ENCODE results near the gene GABBR2.

GABBR2 gene

DNA sequence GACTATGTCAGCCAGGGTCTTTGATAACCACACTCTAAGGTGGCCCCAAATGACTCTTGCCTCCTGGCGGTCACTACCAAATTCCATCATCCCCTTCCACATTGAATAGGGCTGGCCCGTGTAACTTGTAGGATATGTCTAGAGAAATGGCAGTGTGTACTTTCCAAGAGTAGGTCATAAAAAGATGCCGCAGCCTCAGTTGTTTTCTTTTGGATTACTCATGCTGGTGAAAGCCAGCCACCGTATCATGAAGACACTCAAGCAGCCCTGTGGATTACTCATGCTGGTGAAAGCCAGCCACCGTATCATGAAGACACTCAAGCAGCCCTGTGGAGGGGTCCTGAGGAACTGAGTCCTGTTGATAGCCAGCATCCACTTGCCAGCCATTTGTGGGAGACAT lies 281.2 kb downstream of the GABBR2 start:
- FAIRE-seq = no peak

DNA sequence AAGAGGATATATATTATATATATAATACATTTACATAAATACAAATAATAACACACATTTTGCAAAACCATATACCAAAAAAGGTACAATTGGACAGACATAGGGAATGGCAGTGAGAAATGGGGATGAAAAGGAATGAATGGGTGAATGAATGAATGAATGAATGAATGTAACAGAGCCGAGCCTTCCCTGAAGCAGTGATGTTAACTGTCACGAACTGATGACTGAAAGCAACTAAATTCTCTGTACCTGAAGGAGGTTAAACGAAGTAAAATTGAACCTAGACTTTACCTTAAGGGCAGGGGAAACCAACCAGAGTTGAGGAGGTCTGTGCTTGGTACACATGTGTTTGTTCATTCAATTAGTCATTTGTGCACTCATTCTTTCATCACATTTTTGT lies 283.7 kb downstream of the GABBR2 start:
- FAIRE-seq = no peak

DNA sequence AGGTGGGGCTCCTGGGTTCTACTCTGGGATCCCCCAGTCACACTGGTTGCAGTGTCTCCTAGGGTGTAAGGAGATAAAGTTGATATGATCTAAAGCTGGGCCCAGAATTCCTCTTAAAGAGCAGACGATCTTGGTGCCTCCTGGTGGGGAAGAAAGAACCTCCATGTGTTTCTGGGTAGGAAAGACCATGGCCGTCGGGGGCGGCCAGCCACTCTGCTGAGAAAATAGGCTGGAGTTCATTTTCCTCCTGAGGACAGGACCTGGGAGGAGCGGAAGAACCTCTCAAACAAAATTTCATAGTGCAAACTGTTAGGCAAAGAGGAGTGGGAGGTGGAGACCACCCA lies 289.5 kb downstream of the GABBR2 start:
- no peak for FAIRE-seq

DNA sequence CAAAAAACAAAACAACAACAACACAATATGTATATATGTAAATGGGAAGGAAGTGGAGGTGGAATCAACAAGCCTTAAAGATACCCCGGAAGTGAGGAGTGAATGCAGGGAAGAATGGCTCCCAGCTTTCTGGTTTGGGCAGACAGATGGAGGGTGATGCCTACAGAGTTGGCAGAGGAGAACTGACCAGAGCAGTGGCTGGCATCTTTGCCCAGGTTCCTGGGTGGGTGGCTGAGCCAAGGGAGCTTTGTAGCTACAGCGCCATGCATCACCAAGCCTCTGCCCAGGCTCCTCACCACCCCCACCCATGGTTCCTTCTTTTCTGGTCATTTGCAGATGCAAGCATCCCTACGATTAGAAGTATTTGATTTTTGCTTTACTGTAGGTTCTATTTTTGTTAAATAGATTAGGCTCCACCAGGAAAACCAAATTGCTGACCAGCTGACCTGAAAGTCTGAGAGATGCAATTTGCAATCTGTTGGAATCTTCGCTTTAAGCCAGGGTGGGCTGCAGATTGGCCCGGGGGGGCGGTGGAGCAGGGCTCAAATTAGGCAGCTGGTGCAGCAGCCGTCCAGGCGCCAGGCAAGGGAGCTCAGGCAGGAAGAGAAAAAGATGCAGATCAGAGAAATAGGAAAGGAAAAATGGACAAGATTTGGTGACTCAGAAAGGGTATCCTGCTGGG lies 290.0 kb downstream of the GABBR2 start:
- FAIRE-seq = no peak

DNA sequence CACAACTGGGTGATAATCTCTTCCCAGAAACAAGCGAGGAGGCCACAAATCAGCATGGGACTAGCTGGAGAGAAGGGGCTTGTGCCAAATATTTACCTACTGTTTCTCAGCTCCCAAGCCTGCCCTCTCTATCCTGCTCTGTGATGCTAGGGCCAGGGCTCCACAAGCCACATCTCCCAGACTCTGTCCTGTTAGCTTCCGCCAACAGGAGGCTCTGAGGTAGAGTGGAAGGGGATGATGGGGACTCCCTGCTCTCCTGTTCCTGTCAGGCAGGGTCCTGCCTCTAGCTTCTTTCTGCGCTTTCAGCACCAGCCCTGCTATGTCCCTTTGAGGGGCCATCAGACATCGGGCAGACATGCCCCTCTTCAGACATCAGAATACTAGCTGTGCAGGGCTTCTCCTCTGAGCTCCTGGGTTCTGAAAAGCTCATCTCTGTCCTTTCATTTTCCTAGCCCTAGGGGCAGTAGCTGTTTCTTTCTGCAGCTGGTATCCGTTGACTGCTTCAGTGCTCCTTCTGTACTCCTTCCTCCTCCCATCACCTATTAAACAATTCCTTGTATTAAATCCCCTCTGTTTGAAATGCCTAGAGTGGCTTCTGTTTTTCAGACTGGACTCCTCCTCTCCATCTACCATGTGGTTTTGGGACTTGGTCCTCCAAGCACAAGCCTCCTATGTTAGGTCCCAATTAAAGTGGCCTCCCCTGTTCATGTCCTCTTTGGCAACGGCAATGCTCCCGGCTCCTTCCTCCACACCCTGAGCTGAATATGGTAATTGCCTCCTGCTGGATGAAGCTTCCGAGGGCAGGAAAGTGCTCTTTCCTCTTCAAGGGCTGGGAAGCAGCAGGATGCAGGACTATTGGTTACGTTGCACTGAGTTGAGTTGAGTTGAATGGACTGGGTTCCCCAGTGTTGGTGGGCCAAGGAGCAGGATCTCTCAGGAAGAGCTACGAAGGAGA lies 292.2 kb downstream of the GABBR2 start:
- FAIRE-seq = no peak

DNA sequence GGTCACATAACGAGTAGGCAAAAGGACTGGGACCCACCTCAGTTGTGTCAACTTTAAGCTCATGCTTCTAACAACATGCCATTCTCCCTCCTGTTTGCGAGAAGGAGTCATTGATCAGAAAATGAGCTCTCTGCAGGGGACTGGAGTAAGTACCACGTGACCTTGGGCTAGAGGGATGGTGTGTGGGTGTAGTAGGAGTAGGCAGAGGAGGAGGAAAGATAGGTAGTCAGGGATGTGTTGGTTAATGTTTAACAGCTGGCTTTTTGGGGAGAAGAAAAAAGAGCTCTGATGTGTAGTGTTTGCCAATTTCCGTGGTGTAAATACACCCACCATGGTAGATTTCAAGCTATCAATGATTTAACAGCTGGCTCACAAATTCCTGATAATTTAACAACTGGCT lies 293.0 kb downstream of the GABBR2 start:
- FAIRE-seq = no peak

DNA sequence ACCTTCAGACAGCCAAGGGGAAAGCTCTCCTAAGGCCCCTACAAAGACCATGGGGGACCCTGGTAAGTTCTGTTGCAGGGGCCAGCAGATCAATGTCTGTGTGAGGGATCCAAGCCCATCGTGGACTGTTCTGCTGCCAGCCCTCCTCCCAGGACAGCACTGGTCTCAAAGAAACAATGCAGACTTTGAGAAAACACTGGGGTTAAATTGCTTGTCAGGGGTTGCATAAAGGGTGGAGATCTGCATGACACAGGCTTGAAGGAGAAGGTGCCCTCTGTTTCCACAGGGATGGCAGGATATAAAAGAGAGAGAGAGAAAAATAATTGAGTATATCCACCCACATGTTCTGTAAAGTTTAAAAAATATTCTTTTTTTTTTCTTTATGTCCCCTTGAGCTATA lies 295.7 kb downstream of the GABBR2 start:
- no peak for FAIRE-seq

DNA sequence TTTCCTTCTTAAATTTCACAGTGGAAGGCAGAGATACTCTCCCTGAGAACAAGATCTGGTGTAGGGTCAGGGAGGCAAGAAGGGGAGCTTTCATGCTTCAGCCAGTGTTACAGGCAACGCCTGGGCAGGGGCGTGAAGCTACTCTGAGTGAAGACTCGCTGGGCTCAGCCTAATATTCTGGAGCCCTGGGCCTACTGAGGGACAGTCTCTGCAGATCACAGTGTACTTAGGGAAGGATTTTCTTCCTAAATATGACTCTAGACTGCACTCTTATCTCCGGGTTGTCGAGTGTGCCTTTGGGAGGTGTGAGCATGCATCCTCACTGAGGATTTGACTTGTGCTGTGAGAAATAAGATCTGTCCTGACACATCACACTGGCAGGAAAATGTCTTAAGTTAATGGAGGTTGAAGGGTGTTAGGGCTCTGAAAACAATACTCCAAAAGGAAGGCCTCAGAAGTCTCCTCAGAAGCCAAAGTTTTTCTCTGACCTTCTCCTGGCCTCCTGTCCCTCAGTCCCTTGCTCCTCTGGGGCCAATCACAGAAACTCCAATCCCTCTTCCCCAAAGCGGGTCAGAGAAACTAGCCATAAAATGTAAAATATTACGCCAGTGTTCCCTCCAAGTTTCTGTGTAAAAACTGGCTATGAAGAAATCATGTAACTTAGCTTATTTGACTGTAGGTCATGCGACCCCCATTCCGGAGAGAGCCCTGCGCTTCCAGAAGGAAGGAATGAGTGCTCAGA lies 296.5 kb downstream of the GABBR2 start:
- no peak for FAIRE-seq

DNA sequence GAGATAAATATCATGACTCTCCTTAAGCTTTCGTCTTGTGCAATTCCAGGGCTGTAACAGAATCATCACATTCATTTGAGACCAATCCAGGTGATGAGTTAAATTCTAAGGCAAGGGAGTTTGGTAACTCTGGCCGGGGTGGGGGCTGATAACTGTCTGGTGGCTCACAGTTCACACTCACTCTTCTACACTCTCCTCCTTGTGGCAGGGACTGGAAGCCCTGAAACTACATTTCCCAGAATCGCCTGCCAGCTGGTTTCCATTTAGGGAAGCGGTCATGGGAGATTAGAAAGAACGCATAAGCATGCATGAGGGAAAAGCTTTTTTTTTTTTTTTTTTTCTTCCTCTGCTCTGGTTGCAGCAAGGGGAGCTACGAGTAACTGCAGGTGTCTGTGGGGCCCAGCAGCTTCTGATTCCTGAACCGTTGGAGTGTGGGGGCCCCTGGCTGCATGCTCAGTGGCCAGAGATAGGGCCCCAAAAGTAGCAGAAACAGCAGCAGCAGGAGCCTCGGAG lies 298.5 kb downstream of the GABBR2 start:
- no peak for FAIRE-seq

DNA sequence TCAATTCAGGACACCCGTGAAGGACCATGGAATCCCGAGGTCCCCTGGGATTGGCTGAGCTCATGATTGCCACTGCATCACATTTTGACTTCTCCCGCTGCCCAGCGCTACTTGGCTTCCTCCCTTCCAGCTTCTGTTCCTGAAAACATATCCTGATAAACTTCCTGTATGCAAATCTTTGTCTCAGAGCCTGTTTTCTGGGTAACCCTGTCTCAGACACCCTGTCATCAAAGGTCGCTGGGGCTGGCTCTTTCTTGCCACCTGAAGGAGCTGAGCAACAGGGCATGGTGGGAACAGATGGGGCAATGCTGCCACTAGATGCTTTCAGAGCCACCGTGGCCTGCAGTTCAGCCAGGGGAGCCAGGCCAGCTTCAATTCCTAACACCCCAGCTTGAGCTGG lies 299.0 kb downstream of the GABBR2 start:
- no peak for FAIRE-seq

DNA sequence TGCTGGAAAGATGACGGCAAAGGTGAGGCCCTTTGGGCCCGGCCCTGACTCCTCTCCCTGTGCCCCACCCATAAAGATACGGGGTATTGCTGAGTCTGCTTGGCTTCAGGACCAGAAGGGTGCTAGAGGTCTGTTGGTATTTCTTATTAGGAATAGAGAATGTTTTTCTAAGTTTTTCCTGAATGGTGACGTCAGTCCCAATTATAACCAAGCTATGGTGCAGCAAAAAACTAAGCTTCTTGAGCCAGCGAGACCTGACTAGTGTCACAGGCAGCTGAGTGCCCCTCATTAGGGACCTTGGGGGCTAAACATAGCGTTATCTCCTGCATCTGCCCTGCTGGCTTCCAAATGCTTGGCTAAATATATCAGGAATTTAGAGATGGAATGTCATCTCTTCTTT lies 302.3 kb downstream of the GABBR2 start:
- no peak for FAIRE-seq

DNA sequence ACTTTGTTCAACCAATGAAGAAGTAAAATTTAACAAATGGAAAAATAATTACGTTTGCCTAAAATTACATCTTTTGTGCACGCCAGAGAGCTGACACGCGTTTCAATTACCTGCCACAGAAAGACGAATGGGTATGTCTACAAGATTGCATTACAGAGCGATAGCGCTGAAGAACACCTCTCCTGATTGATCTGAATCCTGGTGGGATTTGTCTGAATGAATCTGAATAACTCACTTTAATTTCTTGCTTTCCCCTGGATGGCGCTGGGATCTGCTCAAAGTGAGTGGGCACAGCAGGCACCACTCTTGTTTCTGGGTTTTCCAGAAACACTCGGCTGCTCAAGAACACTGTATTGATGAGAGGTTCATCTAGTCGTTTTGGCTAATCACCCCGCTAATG lies 304.5 kb downstream of the GABBR2 start:
- no peak for FAIRE-seq

DNA sequence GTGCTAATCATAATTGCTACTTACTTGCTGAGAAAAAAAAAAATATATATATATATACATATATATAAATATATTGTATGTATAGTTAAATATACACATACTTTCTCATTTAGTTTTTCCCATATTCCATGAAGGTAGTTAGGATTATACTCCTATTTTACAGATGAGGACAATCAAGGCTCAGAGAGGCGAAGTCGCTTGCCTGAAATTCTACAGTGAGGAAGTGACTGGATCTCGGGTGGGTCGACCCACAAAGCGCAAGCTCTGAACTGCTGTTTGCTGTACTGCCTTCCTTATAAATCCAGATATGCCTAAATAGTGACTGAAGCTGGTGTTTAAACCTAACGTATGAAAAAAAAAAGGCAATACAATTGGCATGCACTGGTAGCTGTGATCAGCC lies 305.0 kb downstream of the GABBR2 start:
- FAIRE-seq = no peak

DNA sequence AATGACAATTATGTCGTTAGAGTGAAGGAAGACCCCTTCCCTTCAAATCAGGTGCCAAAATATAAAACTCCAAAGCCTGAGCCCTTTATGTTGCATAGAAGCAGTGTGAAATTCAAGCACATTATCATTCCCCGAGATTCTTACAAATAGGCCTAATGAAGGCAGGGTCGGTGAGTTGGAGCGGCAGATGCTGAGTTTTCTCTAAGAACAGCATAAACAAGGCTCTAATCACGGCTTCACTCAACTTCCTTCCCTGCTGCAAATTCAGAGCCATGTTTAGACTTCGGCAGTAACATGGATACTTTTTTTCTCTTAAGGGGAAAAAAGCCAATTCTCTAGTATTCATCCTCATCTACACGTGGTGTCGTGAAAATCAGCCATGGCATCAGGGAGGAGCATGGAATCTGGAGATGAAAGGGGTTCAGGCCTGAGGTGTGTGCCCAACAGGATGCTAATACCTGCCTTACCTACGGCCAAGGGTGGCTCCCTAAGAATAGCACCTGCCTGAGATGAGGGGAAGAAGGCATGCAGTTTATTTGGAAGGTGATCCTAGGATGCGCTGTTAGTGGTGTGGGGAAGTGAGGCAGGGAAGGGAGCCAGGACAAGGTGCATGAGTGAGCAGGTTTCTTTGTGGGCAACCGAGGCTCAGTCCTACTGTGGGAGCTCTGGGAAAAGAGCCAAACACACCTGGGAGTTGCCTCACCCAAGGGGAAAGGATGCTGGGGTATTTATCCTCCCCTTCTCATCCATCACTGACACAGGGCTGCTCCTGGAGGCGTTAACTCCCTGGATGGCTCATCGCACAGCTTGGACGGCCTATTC lies 306.5 kb downstream of the GABBR2 start:
- FAIRE-seq = no peak

DNA sequence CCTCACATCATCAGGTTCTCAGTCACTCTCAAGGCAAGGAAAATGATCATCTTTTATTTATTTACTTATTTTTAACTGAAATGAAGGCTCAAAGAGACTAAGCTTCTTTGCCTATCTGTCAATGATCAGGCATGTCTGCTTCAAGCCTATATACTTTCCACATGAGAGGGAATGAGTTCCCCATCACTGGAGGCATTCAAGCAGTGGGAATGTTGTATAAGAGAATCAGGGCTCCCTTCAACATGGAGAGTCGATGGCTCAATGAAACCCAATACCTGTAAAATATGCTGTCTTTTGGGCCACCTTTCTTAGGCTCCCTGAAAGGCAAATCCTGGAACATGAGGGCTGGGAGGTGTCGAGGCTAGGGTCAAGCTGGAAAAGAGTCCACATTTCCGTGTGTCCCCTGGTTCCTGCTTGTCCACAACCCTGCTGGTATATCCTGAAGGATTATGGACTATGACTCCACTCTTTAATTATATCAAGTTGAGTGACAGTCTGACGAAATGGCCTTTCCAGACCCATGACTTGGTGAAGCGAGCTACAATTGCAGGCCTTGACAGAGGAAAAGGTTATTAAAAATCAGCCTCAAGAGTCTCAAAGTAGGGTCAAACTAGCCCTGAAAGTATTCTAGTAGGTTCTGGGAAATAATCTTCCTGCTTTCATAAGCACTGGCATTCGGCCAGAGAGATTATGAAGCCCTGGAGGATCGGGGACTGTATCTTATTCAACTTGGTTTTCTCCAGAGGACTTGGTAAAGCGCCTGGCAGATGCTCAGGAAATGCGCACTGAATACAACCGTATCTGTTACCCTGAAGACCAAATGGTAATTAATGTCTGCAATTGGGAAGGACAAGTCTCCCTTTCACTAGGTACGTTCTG lies 307.4 kb downstream of the GABBR2 start:
- no peak for FAIRE-seq

DNA sequence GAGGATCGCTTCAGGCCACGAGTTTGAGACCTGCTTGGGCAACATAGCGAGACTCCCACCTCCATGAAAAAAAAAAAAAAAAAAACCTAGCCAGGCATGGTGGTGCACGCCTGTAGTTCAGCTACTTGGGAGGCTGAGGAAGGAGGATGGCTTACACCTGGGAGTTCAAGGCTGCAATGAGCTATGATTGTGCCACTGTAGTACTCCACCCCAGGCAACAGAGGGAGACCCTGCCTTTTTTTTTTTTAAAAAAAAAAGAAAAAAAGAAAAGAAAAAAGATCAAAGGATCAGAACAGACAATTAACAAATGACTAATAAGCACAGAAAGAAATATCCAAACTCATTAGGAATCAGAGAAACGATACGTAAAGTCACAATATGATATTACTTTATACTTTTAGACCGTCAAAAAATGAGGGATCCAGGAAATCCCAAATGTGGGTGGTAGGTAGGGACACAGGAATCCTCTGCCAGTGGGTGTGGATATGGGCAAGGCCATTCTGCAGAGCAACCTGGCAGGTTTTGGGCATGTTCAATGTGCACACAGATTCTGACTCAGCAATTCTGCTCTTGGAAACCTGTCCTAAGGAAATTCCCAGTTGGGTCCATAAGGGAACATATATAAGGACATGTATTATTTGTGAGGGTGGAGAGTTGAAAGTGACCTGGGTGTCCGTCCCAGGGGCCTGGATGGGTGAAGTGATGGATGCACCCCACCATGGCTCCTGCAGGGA lies 308.6 kb downstream of the GABBR2 start:
- FAIRE-seq = no peak

DNA sequence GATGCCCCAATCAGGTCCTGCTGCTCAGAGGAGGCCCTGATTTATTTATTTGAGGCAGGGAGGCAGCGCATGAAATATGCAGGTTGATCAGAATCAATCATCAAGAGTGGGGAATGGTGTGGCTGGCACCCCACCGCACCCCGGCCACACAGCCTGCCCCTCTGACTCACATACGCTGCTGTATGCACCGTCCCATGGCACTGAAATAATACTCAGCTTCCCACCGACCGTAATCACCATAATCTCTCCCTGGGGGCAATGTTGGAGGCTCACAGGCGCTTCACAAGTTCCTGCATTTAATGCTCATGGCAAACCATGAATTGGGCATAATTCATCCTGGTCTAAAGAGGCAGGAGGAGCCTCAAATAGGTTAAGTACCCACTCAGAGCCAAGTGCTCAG lies 312.1 kb downstream of the GABBR2 start:
- no peak for FAIRE-seq

DNA sequence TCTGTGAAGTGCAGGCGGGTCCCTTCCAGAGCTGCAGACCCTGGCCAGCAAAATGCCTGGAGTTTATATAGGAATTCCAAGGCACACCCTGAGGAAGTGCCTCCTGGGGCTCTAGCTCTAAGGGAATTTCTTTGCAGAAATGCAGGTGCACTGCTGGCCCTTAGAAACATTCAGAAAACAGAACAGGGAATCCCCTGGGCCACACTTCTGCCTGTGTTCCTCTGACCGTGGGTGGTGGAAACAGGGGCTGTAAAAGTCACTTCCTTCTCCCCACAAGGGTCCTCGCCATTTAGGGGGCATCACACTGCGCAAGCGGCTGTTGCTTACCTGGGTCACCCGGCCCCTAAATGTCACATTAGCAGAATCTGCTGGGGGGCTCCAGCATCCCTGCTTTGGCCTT lies 312.5 kb downstream of the GABBR2 start:
- no peak for FAIRE-seq

DNA sequence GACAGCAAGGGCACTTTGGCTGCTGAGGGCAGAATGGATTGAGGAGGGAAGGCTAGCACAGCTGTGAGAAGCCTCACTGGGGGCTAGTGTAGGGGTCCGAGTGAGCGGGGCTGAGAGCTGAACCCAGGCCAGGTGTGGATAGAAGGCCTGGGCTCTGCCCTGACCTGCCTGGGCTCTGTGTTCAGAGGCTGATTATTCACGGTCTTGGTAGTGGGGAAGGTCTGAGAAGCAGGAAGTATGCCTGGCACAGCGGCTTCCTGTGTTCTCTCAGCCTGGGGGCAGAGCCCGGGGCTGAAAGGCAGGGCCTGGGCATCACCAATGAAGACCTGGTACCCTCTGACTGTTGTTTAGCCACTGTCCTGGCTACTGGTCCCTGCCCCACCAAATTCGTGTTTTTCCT lies 316.9 kb downstream of the GABBR2 start:
- FAIRE-seq = no peak

DNA sequence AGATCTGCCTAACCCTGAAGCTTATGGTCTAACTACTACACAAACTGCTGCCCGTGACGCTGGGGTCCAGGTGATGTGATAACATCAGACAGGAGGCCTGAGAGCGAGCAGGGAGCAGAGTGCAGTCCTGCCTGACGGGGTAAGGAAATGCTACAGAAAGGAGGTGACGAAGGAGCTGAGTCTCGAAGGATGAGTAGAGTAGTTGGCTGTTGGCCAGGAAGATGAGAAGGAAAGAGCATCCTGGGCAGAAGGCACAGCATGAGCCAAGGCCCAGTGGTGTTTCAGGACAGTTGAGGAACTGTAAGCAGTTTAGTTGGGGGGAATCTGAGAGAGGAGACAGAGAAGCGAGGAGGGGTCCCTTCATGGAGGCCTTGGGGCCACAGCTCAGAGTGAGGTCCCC lies 317.3 kb downstream of the GABBR2 start:
- no peak for FAIRE-seq

DNA sequence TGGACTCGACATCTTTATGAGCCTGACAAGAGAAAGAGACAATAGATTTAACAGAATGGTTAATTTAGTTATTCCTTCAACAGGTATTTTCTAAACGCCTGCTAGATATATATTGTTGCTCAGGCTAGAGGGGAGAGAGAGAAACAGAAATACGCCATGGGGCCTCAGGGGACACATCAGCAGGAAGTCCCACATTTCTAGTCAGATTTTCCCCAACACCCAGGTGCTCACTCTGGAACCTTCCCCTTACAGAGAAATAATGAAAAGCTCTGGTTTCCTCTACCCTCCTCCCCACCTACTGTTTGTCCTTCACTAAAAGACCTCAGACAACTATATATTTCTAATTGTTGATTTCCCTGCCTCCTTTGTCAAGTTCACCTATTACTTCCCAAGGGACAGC lies 323.0 kb downstream of the GABBR2 start:
- no peak for FAIRE-seq

Measured in TTC549 (cell line).